HEK293T (cell line): Measurements from ENCODE around the gene NAALAD2.
"Not testable (repeated sequence)": the region's sequence is repeated elsewhere in the genome, so short reads cannot be mapped to it uniquely, and the experiment has no call there.

Experiments used
- CTCF ChIA-PET: fragments of 350-600 bp; formaldehyde crosslinking; extraction: SDS; loops from one replicate; lab custom pipeline; 2021; ENCODE audit warnings: antibody characterized with exemption, inconsistent platforms; lab: Yijun Ruan, JAX
- POLR2A ChIA-PET: fragments of 350-600 bp; formaldehyde crosslinking; extraction: SDS; loops from one replicate; lab custom pipeline; 2020; ENCODE audit warnings: antibody characterized with exemption, inconsistent platforms; lab: Yijun Ruan, JAX
- DNase-seq: peaks from one replicate; pipeline ENCODE4 v3.0.0; 2012; ENCODE audit warnings: mixed read lengths; ENCODE audit errors: extremely low spot score
- ARNT ChIP-seq: fragments of 450-650 bp; IDR thresholded peaks from 2 replicates; pipeline ENCODE4 v1.6.1; 2017; ENCODE audit warnings: mild to moderate bottlenecking
- BHLHE40 ChIP-seq: fragments of 450-650 bp; IDR thresholded peaks from 2 replicates; pipeline ENCODE4 v1.6.1; 2016; ENCODE audit warnings: mild to moderate bottlenecking, moderate library complexity, borderline replicate concordance
- CTBP1 ChIP-seq: fragments of 450-650 bp; IDR thresholded peaks from 2 replicates; pipeline ENCODE4 v1.6.1; 2016; ENCODE audit warnings: borderline replicate concordance
- ELF4 ChIP-seq: fragments of 450-650 bp; IDR thresholded peaks from 2 replicates; pipeline ENCODE4 v1.6.1; 2017; ENCODE audit warnings: antibody characterized with exemption
- FOXA1 ChIP-seq: fragments of 450-650 bp; IDR thresholded peaks from 2 replicates; pipeline ENCODE4 v1.6.1; 2016; ENCODE audit warnings: mild to moderate bottlenecking
- FOXK2 ChIP-seq: fragments of 450-650 bp; IDR thresholded peaks from 2 replicates; pipeline ENCODE4 v1.6.1; 2016; ENCODE audit warnings: mild to moderate bottlenecking
- FOXM1 ChIP-seq: fragments of 450-650 bp; IDR thresholded peaks from 2 replicates; pipeline ENCODE4 v1.6.1; 2017; ENCODE audit warnings: mild to moderate bottlenecking, borderline replicate concordance
- HDGF ChIP-seq: fragments of 450-650 bp; IDR thresholded peaks from 2 replicates; pipeline ENCODE4 v1.6.1; 2017; ENCODE audit warnings: antibody characterized with exemption, borderline replicate concordance
- L3MBTL2 ChIP-seq: fragments of 450-650 bp; conservative IDR thresholded peaks from 2 replicates; pipeline ENCODE4 v1.6.1; 2016; ENCODE audit warnings: mild to moderate bottlenecking
- LEF1 ChIP-seq: fragments of 450-650 bp; IDR thresholded peaks from 2 replicates; pipeline ENCODE4 v1.6.1; 2017; ENCODE audit warnings: mild to moderate bottlenecking, borderline replicate concordance
- NFRKB ChIP-seq: fragments of 450-650 bp; IDR thresholded peaks from 2 replicates; pipeline ENCODE4 v1.6.1; 2016; ENCODE audit warnings: mild to moderate bottlenecking, moderate library complexity
- SP1 ChIP-seq: fragments of 450-650 bp; IDR thresholded peaks from 2 replicates; pipeline ENCODE4 v1.6.1; 2017
- SUZ12 ChIP-seq: fragments of 450-650 bp; IDR thresholded peaks from 2 replicates; pipeline ENCODE4 v1.6.1; 2016; ENCODE audit warnings: mild to moderate bottlenecking
- TARDBP ChIP-seq: fragments of 450-650 bp; IDR thresholded peaks from 2 replicates; pipeline ENCODE4 v1.6.1; 2016
- ZNF384 ChIP-seq: fragments of 450-650 bp; IDR thresholded peaks from 2 replicates; pipeline ENCODE4 v1.6.1; 2016
- TF ChIP-seq, protein P1 (sequence below): fragments of 450-650 bp; IDR thresholded peaks from 2 replicates; pipeline ENCODE4 v1.6.1; 2016

The NAALAD2 gene

GRCh38 chr11:90192869-90193582, 58.6 kb downstream of the NAALAD2 start:
- POLR2A ChIA-PET: no interaction called here
- DNase-seq: no peak
- CTCF ChIA-PET: no interaction called here

GRCh38 chr11:90197377-90197776, 62.9 kb downstream of the NAALAD2 start:
- TF ChIP-seq FOXK2 (no peak), HDGF (no peak), BHLHE40 (no peak), TARDBP (no peak), ZNF384 (no peak), FOXA1 (no peak), CTBP1 (no peak), SUZ12 (no peak), ARNT (no peak), NFRKB (no peak), FOXM1 (no peak), LEF1 (no peak), L3MBTL2 (no peak)
- TF ChIP-seq, protein P1, sequence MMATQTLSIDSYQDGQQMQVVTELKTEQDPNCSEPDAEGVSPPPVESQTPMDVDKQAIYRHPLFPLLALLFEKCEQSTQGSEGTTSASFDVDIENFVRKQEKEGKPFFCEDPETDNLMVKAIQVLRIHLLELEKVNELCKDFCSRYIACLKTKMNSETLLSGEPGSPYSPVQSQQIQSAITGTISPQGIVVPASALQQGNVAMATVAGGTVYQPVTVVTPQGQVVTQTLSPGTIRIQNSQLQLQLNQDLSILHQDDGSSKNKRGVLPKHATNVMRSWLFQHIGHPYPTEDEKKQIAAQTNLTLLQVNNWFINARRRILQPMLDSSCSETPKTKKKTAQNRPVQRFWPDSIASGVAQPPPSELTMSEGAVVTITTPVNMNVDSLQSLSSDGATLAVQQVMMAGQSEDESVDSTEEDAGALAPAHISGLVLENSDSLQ: no peak
- CTCF ChIA-PET: no interaction called here
- POLR2A ChIA-PET: no interaction called here
- no peak for DNase-seq

More at GRCh38 chr11:90192869-90193582, 58.6 kb downstream of the NAALAD2 start:
- TF ChIP-seq CTBP1: no peak
- TF ChIP-seq SUZ12: no peak
- no peak for TF ChIP-seq BHLHE40
- TF ChIP-seq FOXM1: no peak
- no peak for TF ChIP-seq LEF1
- TF ChIP-seq SP1: no peak
- TF ChIP-seq, protein P1: no peak
- TF ChIP-seq TARDBP: no peak
- TF ChIP-seq ARNT: no peak
- TF ChIP-seq HDGF: no peak
- TF ChIP-seq L3MBTL2: no peak
- TF ChIP-seq ELF4: no peak
- no peak for TF ChIP-seq ZNF384
- no peak for TF ChIP-seq FOXK2
- no peak for TF ChIP-seq FOXA1
- TF ChIP-seq NFRKB: no peak

DNA sequence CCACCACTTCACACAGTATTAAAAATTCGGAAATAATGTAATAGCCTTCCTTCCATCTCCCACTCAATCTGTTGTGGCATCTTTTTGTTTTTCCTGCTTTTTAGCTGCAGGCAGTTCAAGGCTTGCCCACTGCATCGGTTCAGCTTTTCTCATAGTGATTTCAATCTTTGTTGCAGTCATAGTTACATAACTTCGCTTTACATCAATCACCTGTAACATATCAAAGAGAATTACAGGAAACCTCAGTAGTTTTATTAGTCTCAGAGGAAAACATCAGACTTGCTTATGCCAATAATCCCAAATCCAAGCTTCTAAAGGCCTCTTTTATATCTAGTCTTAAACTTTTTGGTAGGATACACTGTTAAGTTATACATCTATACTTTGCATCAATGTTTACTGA, 67.9 kb downstream of the NAALAD2 start:
- CTCF ChIA-PET: no interaction called here
- TF ChIP-seq ELF4: no peak
- TF ChIP-seq FOXM1: no peak
- no peak for TF ChIP-seq LEF1
- TF ChIP-seq ARNT: no peak
- no peak for TF ChIP-seq CTBP1
- no peak for DNase-seq
- POLR2A ChIA-PET: no interaction called here

DNA sequence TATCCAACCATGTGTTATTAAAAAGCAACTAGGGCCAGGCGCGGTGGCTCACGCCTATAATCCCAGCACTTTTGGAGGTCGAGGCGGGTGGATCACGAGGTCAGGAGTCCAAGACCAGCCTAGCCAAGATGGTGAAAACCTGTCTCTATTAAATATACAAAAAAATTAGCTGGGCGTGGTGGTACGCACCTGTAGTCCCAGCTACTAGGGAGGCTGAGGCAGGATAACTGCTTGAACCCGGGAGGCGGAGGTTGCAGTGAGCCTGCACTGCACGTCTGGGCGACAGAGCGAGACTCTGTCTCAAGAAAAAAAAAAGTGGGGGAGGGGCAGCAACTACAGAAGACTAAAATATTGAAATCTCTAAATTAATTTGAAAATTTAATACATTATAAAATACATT, 69.9 kb downstream of the NAALAD2 start:
- DNase-seq: no peak
- POLR2A ChIA-PET: no interaction called here
- TF ChIP-seq FOXK2: no peak
- no peak for TF ChIP-seq SUZ12
- TF ChIP-seq FOXA1: no peak
- TF ChIP-seq SP1: no peak
- no peak for TF ChIP-seq LEF1
- TF ChIP-seq BHLHE40: no peak
- no peak for TF ChIP-seq L3MBTL2
- TF ChIP-seq ARNT: no peak
- TF ChIP-seq ELF4: no peak
- no peak for TF ChIP-seq NFRKB
- no peak for TF ChIP-seq CTBP1
- no peak for TF ChIP-seq TARDBP
- TF ChIP-seq, protein P1: no peak
- TF ChIP-seq HDGF: no peak
- no peak for TF ChIP-seq FOXM1
- no peak for TF ChIP-seq ZNF384
- CTCF ChIA-PET: interaction anchor here (0.8 to 1.3 kb wide), 4 partner anchors 10 to 28 kb away, joined by 3 to 8 read pairs (median 4); no protein-coding TSS in a partner anchor

DNA sequence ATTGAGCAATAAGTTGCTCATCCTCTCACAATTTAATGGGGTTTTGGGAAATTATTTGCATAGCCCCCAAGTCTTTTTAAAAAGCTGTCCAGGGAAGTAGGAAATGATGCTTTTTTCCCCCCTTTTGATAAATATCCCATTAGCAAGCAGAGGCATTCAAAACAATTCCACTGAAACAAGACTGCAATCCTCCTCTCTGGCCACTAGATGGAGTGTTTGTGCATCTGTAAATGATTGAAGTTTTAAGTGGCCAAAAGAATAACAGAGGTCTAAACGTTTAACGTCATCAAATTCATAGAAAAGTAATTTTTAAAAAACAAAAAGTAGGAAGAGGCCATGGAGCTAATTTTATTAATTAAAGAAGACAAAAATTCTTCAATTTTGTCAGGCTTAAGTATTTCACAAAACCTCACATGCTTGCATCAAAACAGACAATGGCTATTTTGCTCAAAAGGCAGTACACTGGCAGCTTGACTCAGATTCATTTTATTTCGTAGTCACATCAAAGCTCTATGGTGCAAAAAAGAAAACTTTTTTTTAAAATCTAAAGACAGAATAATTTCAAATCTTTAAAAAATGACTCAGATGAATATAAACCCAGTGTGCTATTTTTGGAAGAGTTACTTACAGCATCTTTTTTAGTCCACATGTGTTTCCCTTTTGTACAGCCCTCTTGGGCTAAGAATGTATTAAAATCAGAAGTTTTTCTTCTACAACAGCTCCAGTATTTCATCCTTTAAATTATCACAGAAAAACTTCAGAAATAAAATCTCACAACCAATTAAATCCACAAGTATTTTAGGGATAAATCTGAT, 70.6 kb downstream of the NAALAD2 start:
- DNase-seq: peak; percentile 50
- CTCF ChIA-PET: interaction anchor here (0.6 to 1.3 kb wide), 8 partner anchors 9 to 894 kb away, joined by 3 to 8 read pairs (median 4); no protein-coding TSS in a partner anchor
- POLR2A ChIA-PET: no interaction called here
- no peak for TF ChIP-seq BHLHE40
- no peak for TF ChIP-seq CTBP1
- TF ChIP-seq ARNT: no peak
- TF ChIP-seq, protein P1: peak; percentile 74

- POLR2A ChIA-PET, DNase-seq, CTCF ChIA-PET: not testable (repeated sequence)
Measured at GRCh38 chr11:90207992-90208391, 73.5 kb downstream of the NAALAD2 start.
